Medulla oblongata (tissue), 1 donor: ENCODE measurements around the gene FAM181A.

Experiments
- DNase-seq: peaks from one replicate; pipeline ENCODE4 v3.0.0-alpha.2; 2015; ENCODE audit errors: extremely low spot score

Gene FAM181A

GRCh38 chr14:93903342-93904184 lies 23.6 kb upstream of the FAM181A start:
- DNase-seq = peak; percentile 25

- no peak for DNase-seq
Observed at GRCh38 chr14:93905623-93906022, 21.5 kb upstream of the FAM181A start.

- peak; percentile 32 for DNase-seq
Observed at GRCh38 chr14:93906341-93907329, 20.5 kb upstream of the FAM181A start.

GRCh38 chr14:93909429-93910128 lies 17.6 kb upstream of the FAM181A start:
- DNase-seq = peak; percentile 44

- DNase-seq = no peak
Observed at GRCh38 chr14:93911975-93912615, 15.0 kb upstream of the FAM181A start.

GRCh38 chr14:93912782-93913181 lies 14.4 kb upstream of the FAM181A start:
- DNase-seq = no peak

GRCh38 chr14:93914278-93914677 lies 12.9 kb upstream of the FAM181A start:
- no peak for DNase-seq

GRCh38 chr14:93915070-93915705 lies 12.0 kb upstream of the FAM181A start:
- no peak for DNase-seq

- no peak for DNase-seq
Observed at GRCh38 chr14:93915800-93916199, 11.3 kb upstream of the FAM181A start.

- DNase-seq = no peak
Observed at GRCh38 chr14:93916498-93916897, 10.6 kb upstream of the FAM181A start.

GRCh38 chr14:93917141-93917540 lies 10.0 kb upstream of the FAM181A start:
- DNase-seq = no peak

GRCh38 chr14:93921001-93921806 lies 5.9 kb upstream of the FAM181A start:
- DNase-seq = no peak

GRCh38 chr14:93923626-93924025 lies 3.5 kb upstream of the FAM181A start:
- DNase-seq = no peak

GRCh38 chr14:93924592-93925355 lies 2.4 kb upstream of the FAM181A start:
- no peak for DNase-seq

- no peak for DNase-seq
Observed at GRCh38 chr14:93925374-93925895, 1.7 kb upstream of the FAM181A start.

GRCh38 chr14:93926245-93926872 lies 785 bp upstream of the FAM181A start:
- DNase-seq = peak; percentile 68

GRCh38 chr14:93927800-93928145 lies 629 bp downstream of the FAM181A start:
- no peak for DNase-seq

GRCh38 chr14:93928184-93929047 lies 1.3 kb downstream of the FAM181A start:
- peak; percentile 25 for DNase-seq
